HCT116 (cell line): ENCODE data around the gene SAMD10. TPM values are rescaled to one million over a fixed set of nuclear protein-coding genes. Genes with fewer than 3 reads are reported as not detected.
A peak's percentile ranks its signal among the peaks of the same experiment; 100 is the strongest.

Experiments
- ATAC-seq: fragments of 200-7000 bp; cut with Tn5 transposase; 2 replicates; pipeline ENCODE4 v1.9.1; 2020; ENCODE audit warnings: mild to moderate bottlenecking, moderate library complexity
- BruUV-seq: library from RNA; stranded (reverse); fragments of 400-500 nt; replicated peaks from 2 replicates; lab custom pipeline; 2021; lab: Mats Ljungman, UMichigan
- CTCF ChIA-PET: fragments of 300-600 bp; sonication (Branson Sonifier 250); formaldehyde crosslinking; loops from one replicate; lab custom pipeline; 2021; ENCODE audit warnings: antibody characterized with exemption; lab: Charles Lee
- POLR2A ChIA-PET: fragments of 300-600, 350-600 bp; sonication (Branson Sonifier 250); formaldehyde crosslinking; loops from one replicate; lab custom pipeline; 2021; ENCODE audit warnings: antibody characterized with exemption; lab: Charles Lee
- RAD21 ChIA-PET, 2 experiments: fragments of 300-600 bp; sonication (Branson Sonifier 250); formaldehyde crosslinking; loops; one replicate each; lab custom pipeline; 2023; ENCODE audit warnings: low total read pairs in 2 of 2; ENCODE audit not compliant: uncharacterized antibody in 2 of 2, unreplicated experiment in 2 of 2, low non-redundant PET in 1 of 2; lab: Charles Lee
- DNase-seq: peaks from one replicate; pipeline ENCODE4 v3.0.0-alpha.2; 2010; ENCODE audit warnings: low read depth, low spot score
- H2AFZ ChIP-seq: fragments of 200-600 bp; shearing (Covaris generic), sonication (generic); 2 replicates; pipeline ENCODE4 v1.6.1; 2017; ENCODE audit warnings: low read depth, mixed run types, mixed read lengths, antibody characterized with exemption, low read length; ENCODE audit not compliant: poor library complexity, severe bottlenecking
- H3K27ac ChIP-seq: 2 replicates; pipeline ENCODE4 v1.5.1; 2012; ENCODE audit warnings: low read depth, low read length
- H3K27me3 ChIP-seq: fragments of 200-600 bp; sonication (generic); 2 replicates; pipeline ENCODE4 v1.6.1; 2016; ENCODE audit warnings: mixed run types, low read length, mixed read lengths; ENCODE audit not compliant: insufficient read depth
- H3K36me3 ChIP-seq, 2 experiments: fragments of 200-500 bp in 1 of 2; fragments of 200-600 bp in 1 of 2; sonication (Bioruptor generic) in 1 of 2; sonication (generic) in 1 of 2; 2 replicates each; pipeline versions ENCODE4 v1.5.1 to v1.6.1; 2014 to 2016; ENCODE audit warnings: low read length in 2 of 2, inconsistent platforms in 1 of 2, mixed read lengths in 1 of 2, mixed run types in 1 of 2; ENCODE audit not compliant: insufficient read depth in 2 of 2, control insufficient read depth in 1 of 2
- H3K4me1 ChIP-seq, 2 experiments: fragments of 200-600 bp in 1 of 2; sonication (generic) in 1 of 2; 2 replicates each; pipeline versions ENCODE4 v1.5.1 to v1.6.1; 2012 to 2017; ENCODE audit warnings: low read length in 2 of 2, inconsistent platforms in 1 of 2, mild to moderate bottlenecking in 1 of 2, mixed read lengths in 1 of 2, mixed run types in 1 of 2, moderate library complexity in 1 of 2; ENCODE audit not compliant: insufficient read depth in 2 of 2, control insufficient read depth in 1 of 2
- H3K4me2 ChIP-seq: fragments of 200-600 bp; sonication (generic); 2 replicates; pipeline ENCODE4 v1.6.1; 2017; ENCODE audit warnings: mixed run types, low read length, mixed read lengths
- H3K4me3 ChIP-seq, 2 experiments: fragments of 200-600 bp in 1 of 2; sonication (generic) in 1 of 2; replicated peaks in 1 of 2; 2 replicates each; pipeline ENCODE4 v1.5.1; 2011 to 2016; ENCODE audit warnings: low read length in 2 of 2, control low read depth in 1 of 2, low read depth in 1 of 2, mild to moderate bottlenecking in 1 of 2, mixed read lengths in 1 of 2, mixed run types in 1 of 2
- H3K79me2 ChIP-seq: fragments of 200-600 bp; sonication (generic); 2 replicates; pipeline ENCODE4 v1.6.1; 2017; ENCODE audit warnings: mild to moderate bottlenecking, mixed run types, low read length, moderate library complexity, mixed read lengths; ENCODE audit not compliant: insufficient read depth
- H3K9ac ChIP-seq: fragments of 200-600 bp; sonication (generic); 2 replicates; pipeline ENCODE4 v1.6.1; 2016; ENCODE audit warnings: low read length, mixed read lengths
- H3K9me2 ChIP-seq: fragments of 200-600 bp; sonication (generic), shearing (Covaris generic); 2 replicates; pipeline ENCODE4 v1.6.1; 2017; ENCODE audit warnings: mixed run types, mild to moderate bottlenecking, moderate library complexity; ENCODE audit not compliant: insufficient read depth
- H3K9me3 ChIP-seq, 2 experiments: fragments of 200-500 bp in 1 of 2; fragments of 200-600 bp in 1 of 2; sonication (Bioruptor generic) in 1 of 2; sonication (generic) in 1 of 2; 2 replicates each; pipeline ENCODE4 v1.6.1; 2014 to 2017; ENCODE audit warnings: low read length in 2 of 2, mixed read lengths in 2 of 2, inconsistent platforms in 1 of 2, low read depth in 1 of 2, mild to moderate bottlenecking in 1 of 2, mixed run types in 1 of 2, moderate library complexity in 1 of 2; ENCODE audit not compliant: control insufficient read depth in 1 of 2, insufficient read depth in 1 of 2
- H4K20me1 ChIP-seq: fragments of 200-600 bp; sonication (generic), shearing (Covaris generic); 2 replicates; pipeline ENCODE4 v1.6.1; 2017; ENCODE audit warnings: mixed run types, mild to moderate bottlenecking, moderate library complexity; ENCODE audit not compliant: insufficient read depth
- EZH2phosphoT487 ChIP-seq: fragments of 200-600 bp; IDR thresholded peaks from 2 replicates; pipeline ENCODE4 v1.6.1; 2018; ENCODE audit warnings: antibody characterized with exemption, borderline replicate concordance
- MAX ChIP-seq: IDR thresholded peaks from 2 replicates; pipeline ENCODE4 v1.6.1; 2012
- POLR2AphosphoS5 ChIP-seq: IDR thresholded peaks from 2 replicates; pipeline ENCODE4 v1.6.1; 2011; ENCODE audit warnings: mild to moderate bottlenecking, low read depth, low read length, moderate library complexity
- SIN3A ChIP-seq: IDR thresholded peaks from 2 replicates; pipeline ENCODE4 v1.6.1; 2012; ENCODE audit warnings: low read depth
- TCF7L2 ChIP-seq: IDR thresholded peaks from 2 replicates; pipeline ENCODE4 v1.7.0; 2011; ENCODE audit warnings: borderline replicate concordance, inconsistent platforms; ENCODE audit not compliant: insufficient read depth, insufficient read length; ENCODE audit errors: extremely low read depth
- ZFX ChIP-seq: fragments of 450-650 bp; IDR thresholded peaks from 2 replicates; pipeline ENCODE4 v1.6.1; 2017
- intact Hi-C: fragments of 100-400 bp; cut with micrococcal nuclease; formaldehyde crosslinking; loops from 2 replicates; pipeline ENCODE4 v1.10.0; 2022
- total RNA-seq: library from RNA; stranded (reverse); gene quantifications from one replicate; pipeline ENCODE4 v1.2.1, GENCODE V29; 2021; ENCODE audit not compliant: unreplicated experiment
- TF ChIP-seq, protein P1 (sequence below), 3 experiments: fragments of 200-600 bp in 1 of 3; sonication (generic) in 1 of 3; IDR thresholded peaks in 2 of 3; conservative IDR thresholded peaks in 1 of 3; 2 replicates each; pipeline ENCODE4 v1.5.1; 2012 to 2017; ENCODE audit warnings: low read depth in 2 of 3, low read length in 2 of 3, antibody characterized with exemption in 1 of 3, borderline replicate concordance in 1 of 3, control low read depth in 1 of 3, mild to moderate bottlenecking in 1 of 3, mixed read lengths in 1 of 3, mixed run types in 1 of 3, moderate library complexity in 1 of 3; ENCODE audit not compliant: insufficient read depth in 1 of 3

Gene SAMD10
- total RNA-seq, 1 experiment from 2014 or later, result 4.2 TPM

DNA sequence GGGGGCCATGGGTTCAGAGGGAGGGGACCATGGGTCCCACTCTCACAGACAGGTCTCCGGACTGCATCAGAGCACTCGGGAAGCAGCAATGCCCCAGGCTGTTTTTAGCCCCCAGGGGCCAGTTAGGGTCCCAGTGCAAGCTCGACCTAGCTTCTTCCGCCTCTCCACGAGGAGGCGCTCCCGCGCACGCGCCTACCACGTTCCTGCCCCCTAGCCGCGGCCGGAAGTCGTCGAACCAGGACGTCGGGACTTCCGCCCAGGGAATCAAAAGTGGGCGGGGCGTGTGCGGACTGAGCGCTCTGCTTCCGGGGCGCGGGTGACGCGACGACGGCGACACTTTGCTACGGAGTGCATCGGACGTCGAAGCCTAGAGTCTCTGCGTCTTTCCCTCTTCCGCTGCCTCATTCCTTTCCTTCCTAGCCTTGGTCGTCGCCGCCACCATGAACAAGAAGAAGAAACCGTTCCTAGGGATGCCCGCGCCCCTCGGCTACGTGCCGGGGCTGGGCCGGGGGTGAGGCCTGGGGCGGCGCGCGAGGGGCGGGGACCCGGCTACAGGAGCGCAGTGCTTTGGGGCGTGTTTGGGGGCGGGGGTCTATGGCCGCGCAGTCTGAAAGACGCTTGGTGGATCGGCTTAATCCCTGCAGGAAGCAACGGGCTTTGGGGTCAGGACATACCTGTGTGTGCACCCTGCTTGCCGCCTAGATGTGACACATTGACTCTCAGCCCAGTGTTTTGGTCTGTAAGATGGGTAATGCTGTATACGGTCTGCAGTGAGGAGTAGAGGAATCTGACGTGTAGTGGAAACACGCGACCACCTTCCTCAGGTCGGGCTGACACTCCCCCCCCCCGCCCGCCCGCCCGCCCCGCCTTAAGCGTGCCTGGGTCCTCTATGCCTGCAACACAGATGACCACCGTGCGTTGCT, 1.6 kb upstream of the SAMD10 start, which contains the start of gene PRPF6:
TSS of gene PRPF6 (plus strand) at position 327 of the 923 bp plus-strand sequence. CDS start at position 441, 114 bp downstream.
- DNase-seq, result peak; percentile 91
- H3K4me2 ChIP-seq, result peak within 1 kb of the TSS; percentile 79
- peaks cover 16 to 23% of the 10 kb centered on the region in 2 experiments; a peak in 3 of 4 replicates for H3K36me3 ChIP-seq
- ChIA-PET CTCF (interaction anchor here (0.6 to 2.2 kb wide), 15 partner anchors 22 to 445 kb away, joined by 3 to 17 read pairs (median 3); partner anchors contain the start of genes ARFRP1, PTK6, TPD52L2 and UCKL1), RAD21 (no interaction called here)
- no TSS peak for BruUV-seq
- H3K4me3 ChIP-seq, result peak within 1 kb of the TSS; percentile 94 to 98
- no peaks in the 10 kb centered on the region for H3K9me3 ChIP-seq
- peaks cover 45% of the 10 kb centered on the region for H3K79me2 ChIP-seq
- H3K27me3 ChIP-seq, result no peaks in the 10 kb centered on the region
- no peaks in the 10 kb centered on the region for H3K9me2 ChIP-seq
- peak within 1 kb of the TSS; percentile 51 for H2AFZ ChIP-seq
- peak within 1 kb of the TSS; percentile 69 for H3K27ac ChIP-seq
- TF ChIP-seq SIN3A, result no peak
- peak; percentile 70 for TF ChIP-seq POLR2AphosphoS5
- no peak for TF ChIP-seq EZH2phosphoT487
- TF ChIP-seq MAX, result no peak
- TF ChIP-seq, protein P1, sequence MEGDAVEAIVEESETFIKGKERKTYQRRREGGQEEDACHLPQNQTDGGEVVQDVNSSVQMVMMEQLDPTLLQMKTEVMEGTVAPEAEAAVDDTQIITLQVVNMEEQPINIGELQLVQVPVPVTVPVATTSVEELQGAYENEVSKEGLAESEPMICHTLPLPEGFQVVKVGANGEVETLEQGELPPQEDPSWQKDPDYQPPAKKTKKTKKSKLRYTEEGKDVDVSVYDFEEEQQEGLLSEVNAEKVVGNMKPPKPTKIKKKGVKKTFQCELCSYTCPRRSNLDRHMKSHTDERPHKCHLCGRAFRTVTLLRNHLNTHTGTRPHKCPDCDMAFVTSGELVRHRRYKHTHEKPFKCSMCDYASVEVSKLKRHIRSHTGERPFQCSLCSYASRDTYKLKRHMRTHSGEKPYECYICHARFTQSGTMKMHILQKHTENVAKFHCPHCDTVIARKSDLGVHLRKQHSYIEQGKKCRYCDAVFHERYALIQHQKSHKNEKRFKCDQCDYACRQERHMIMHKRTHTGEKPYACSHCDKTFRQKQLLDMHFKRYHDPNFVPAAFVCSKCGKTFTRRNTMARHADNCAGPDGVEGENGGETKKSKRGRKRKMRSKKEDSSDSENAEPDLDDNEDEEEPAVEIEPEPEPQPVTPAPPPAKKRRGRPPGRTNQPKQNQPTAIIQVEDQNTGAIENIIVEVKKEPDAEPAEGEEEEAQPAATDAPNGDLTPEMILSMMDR (IDR thresholded peaks at IDR 0.05 in 2 of 3, conservative IDR thresholded peaks at IDR 0.05 in 1 of 3; ENCODE audit: borderline replicate concordance in 1 of 3, insufficient read depth in 1 of 3, low read depth in 2 of 3, low read length in 2 of 3), result peak in 2 of 3 experiments; percentile 82 to 91; a peak in 4 of 6 replicates
- peak; percentile 42 for TF ChIP-seq TCF7L2
- TF ChIP-seq ZFX, result peak; percentile 93
- TF ChIP-seq, all 23 proteins: peak for 4
- Histone ChIP-seq H4K20me1 (no peaks in the 10 kb centered on the region), H3K9ac (peak within 1 kb of the TSS; percentile 80), H3K4me1 (peaks cover 22 to 45% of the 10 kb centered on the region in 2 experiments)
- POLR2A ChIA-PET, result interaction anchor here (0.6 to 1.3 kb wide), 7 partner anchors 24 to 443 kb away, joined by 3 to 7 read pairs (median 4); partner anchors contain the start of genes PTK6, TCEA2 and TPD52L2
- ATAC-seq, result peak; percentile 78
- intact Hi-C loops, result loop anchor here (2.0 kb wide), 3 partner anchors 24 to 140 kb away; partner anchors contain the start of gene UCKL1
